ENCODE measurements around the gene ULK3. TPM values are rescaled to one million over a fixed set of nuclear protein-coding genes. Genes with fewer than 3 reads are reported as not detected.
A peak's percentile ranks its signal among the peaks of the same experiment; 100 is the strongest.

ULK3 gene, protein sequence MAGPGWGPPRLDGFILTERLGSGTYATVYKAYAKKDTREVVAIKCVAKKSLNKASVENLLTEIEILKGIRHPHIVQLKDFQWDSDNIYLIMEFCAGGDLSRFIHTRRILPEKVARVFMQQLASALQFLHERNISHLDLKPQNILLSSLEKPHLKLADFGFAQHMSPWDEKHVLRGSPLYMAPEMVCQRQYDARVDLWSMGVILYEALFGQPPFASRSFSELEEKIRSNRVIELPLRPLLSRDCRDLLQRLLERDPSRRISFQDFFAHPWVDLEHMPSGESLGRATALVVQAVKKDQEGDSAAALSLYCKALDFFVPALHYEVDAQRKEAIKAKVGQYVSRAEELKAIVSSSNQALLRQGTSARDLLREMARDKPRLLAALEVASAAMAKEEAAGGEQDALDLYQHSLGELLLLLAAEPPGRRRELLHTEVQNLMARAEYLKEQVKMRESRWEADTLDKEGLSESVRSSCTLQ
- total RNA-seq (10 to 100 TPM; 37.8 to 38.9 TPM), total RNA-seq (32.1 to 156 (median 75.6) reads per million in 172 experiments)
- 67.9 TPM for polyA plus RNA-seq (2013, experiment 1 of 2)
- 72.4 TPM for polyA plus RNA-seq (2013, experiment 2 of 2)

DNA sequence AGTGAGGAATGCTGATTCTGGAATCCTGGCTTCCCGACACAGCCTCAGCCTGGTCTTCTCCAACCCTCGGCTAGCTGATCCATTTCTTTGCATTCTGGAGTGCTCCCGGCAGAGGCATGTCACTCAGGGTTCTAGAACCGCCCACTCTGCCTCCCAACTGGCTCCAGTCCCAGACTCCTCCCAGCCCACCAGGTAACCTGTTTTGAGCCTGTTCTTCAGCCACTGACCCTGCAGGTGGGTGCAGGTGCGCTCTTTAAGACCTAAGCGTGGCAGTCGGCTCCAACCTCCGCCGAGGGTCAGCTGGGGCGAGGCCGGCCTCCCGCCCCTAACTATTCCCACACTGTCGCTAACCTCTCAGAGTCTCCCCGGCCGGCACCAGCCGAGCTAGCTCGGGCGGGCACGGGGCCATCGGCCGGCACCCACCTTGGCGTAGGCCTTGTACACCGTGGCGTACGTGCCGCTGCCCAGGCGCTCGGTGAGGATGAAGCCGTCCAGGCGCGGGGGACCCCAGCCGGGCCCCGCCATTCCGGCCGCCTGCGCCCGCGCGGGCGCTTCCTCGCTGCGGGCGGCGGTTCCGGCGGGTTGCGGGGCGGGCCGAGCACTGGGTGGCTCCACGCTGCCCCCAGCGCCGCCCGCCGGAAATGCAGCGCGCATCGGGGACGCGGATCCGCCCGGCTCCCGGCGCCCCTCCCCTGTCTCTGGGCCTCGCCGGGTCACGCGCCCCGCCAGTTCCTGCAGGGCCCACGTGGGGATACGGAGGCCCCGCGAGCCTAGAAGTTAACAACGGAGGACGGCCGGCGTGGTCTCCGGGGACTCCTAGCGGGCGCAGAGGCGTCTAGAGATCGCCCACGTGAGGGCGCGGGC lies at the start of gene ULK3:
ULK3 (minus strand) TSS at position 576 of the 864 bp plus-strand sequence; CDS start at position 525, 51 bp downstream.
- Mint-ChIP-seq H3K4me3 (peak within 1 kb of the TSS; percentile 93), H3K9me3 (no peaks in the 10 kb centered on the region), H3K4me1 (ENCODE audit: low read depth) (peaks cover 56% of the 10 kb centered on the region), H3K27me3 (no peaks in the 10 kb centered on the region), H3K27ac (peak within 1 kb of the TSS; percentile 86), H3K36me3 (ENCODE audit: low read depth) (peaks cover 44% of the 10 kb centered on the region)
- DNase-seq (peak; percentile 84 to 97 (median 92)), ATAC-seq (ENCODE audit: poor library complexity) (peak; percentile 91)
- TF ChIP-seq, protein P1, sequence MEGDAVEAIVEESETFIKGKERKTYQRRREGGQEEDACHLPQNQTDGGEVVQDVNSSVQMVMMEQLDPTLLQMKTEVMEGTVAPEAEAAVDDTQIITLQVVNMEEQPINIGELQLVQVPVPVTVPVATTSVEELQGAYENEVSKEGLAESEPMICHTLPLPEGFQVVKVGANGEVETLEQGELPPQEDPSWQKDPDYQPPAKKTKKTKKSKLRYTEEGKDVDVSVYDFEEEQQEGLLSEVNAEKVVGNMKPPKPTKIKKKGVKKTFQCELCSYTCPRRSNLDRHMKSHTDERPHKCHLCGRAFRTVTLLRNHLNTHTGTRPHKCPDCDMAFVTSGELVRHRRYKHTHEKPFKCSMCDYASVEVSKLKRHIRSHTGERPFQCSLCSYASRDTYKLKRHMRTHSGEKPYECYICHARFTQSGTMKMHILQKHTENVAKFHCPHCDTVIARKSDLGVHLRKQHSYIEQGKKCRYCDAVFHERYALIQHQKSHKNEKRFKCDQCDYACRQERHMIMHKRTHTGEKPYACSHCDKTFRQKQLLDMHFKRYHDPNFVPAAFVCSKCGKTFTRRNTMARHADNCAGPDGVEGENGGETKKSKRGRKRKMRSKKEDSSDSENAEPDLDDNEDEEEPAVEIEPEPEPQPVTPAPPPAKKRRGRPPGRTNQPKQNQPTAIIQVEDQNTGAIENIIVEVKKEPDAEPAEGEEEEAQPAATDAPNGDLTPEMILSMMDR (IDR thresholded peaks at IDR 0.05), result peak; percentile 56
- H3K9me3 ChIP-seq (ENCODE audit: control insufficient read depth in 1 of 2, insufficient read depth in 1 of 2, low read length in 2 of 2), result no peaks in the 10 kb centered on the region
- ChIA-PET CTCF (interaction anchor here (1.2 to 2.5 kb wide), 9 partner anchors 27 to 67 kb away, joined by 3 to 12 read pairs (median 6); partner anchors contain the start of gene FAM219B), POLR2A (interaction anchor here (0.8 to 2.5 kb wide), 12 partner anchors 25 to 64 kb away, joined by 3 to 13 read pairs (median 6); partner anchors contain the start of genes FAM219B, MPI and SCAMP2)
- intact Hi-C loops (cut with DNase I, micrococcal nuclease), result loop anchor here (1.0 to 10.0 kb wide), 11 partner anchors 30 to 359 kb away; partner anchors contain the start of genes MPI (in 2 of the 2), SCAMP2 (in 2 of the 2), ARID3B (in 1 of the 2) and C15orf39 (in 1 of the 2)
- no peaks in the 10 kb centered on the region for H3K27me3 ChIP-seq (ENCODE audit: control insufficient read depth in 1 of 2, insufficient read depth in 2 of 2, low read length in 2 of 2)
- H3K4me1 ChIP-seq (ENCODE audit: insufficient read depth, low read length), result peaks cover 61% of the 10 kb centered on the region
- H3K36me3 ChIP-seq (ENCODE audit: insufficient read depth, low read length), result peaks cover 33% of the 10 kb centered on the region
- H3K27ac ChIP-seq (ENCODE audit: low read depth in 1 of 2, low read length in 2 of 2), result peak within 1 kb of the TSS; percentile 69 to 82
- peak within 1 kb of the TSS; percentile 95 for H3K4me3 ChIP-seq (ENCODE audit: low read length)

DNA sequence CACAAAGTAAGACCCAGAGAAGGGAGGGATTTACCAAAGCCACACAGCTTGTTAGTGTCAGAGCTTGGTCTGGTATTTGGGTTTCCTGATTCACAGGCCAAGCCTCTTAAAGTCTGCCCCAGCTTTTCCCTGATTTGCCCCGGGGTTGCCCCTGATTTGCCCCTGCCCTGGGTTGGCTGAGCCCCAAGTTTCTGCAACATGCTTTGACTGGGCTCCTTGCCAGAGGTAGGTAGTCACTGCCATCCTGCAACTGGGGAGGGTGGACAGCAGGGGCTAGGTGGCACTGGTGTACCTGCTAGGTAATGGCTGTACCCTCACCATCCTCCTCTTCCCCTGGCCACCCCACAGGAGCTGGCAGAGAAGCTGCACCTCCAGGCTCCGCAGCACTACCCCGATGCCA lies 49.4 kb upstream of the ULK3 start:
- ATAC-seq (ENCODE audit: poor library complexity), result no peak
- intact Hi-C loops (cut with DNase I, micrococcal nuclease), result loop anchor here (5.0 kb wide), 2 partner anchors 45 to 50 kb away; partner anchors contain the start of genes COX5A (in 1 of the 2) and ULK3 (in 1 of the 2)
- peak overlapping the region; percentile 86 for H3K27ac Mint-ChIP-seq
- H3K4me3 Mint-ChIP-seq, result peak overlapping the region; percentile 27
- Histone ChIP-seq H3K4me1 (ENCODE audit: insufficient read depth, low read length) (peaks cover 66% of the 10 kb centered on the region), H3K27me3 (ENCODE audit: control insufficient read depth in 1 of 2, insufficient read depth in 2 of 2, low read length in 2 of 2) (no peaks in the 10 kb centered on the region), H3K27ac (ENCODE audit: low read depth in 1 of 2, low read length in 2 of 2) (peak overlapping the region in 1 of 2 donors; percentile 75), H3K4me3 (ENCODE audit: low read length) (no peak overlapping the region), H3K36me3 (ENCODE audit: insufficient read depth, low read length) (peaks cover 32% of the 10 kb centered on the region), H3K9me3 (ENCODE audit: control insufficient read depth in 1 of 2, insufficient read depth in 1 of 2, low read length in 2 of 2) (no peaks in the 10 kb centered on the region)
- POLR2A ChIA-PET, result interaction anchor here (1.5 to 2.6 kb wide), 2 partner anchors 9 to 14 kb away, joined by 4 to 21 read pairs; partner anchors contain the start of gene FAM219B
- H3K36me3 Mint-ChIP-seq (ENCODE audit: low read depth), result peaks cover 32% of the 10 kb centered on the region
- peaks cover 43% of the 10 kb centered on the region for H3K4me1 Mint-ChIP-seq (ENCODE audit: low read depth)
- no peaks in the 10 kb centered on the region for H3K9me3 Mint-ChIP-seq
- TF ChIP-seq, protein P1 (IDR thresholded peaks at IDR 0.05), result no peak
- CTCF ChIA-PET, result no interaction called here
- H3K27me3 Mint-ChIP-seq, result no peaks in the 10 kb centered on the region
- peak in 1 of 14 experiments; percentile 43 for DNase-seq

DNA sequence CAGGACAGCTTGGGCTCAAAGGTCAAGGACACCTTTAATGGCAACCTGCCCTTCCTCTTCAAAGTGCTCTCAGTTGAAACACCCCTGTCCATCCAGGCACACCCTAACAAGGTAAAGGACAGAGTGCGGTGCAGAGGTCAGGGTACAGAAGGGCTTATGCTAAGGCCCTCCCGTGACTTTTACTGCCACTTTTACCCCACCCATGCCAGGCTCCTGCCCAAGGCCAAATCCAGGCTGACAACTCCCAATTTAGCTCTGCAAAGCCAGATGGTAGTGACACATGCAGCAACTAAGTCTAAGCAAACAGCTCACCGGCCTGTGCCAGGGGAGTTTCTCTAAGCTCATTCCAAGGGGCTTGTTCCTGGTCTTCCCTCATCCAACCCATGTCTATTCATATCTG lies 48.5 kb upstream of the ULK3 start:
- DNase-seq (no peak), ATAC-seq (ENCODE audit: poor library complexity) (no peak)
- Mint-ChIP-seq H3K9me3 (no peaks in the 10 kb centered on the region), H3K36me3 (ENCODE audit: low read depth) (peaks cover 27% of the 10 kb centered on the region), H3K27me3 (no peaks in the 10 kb centered on the region), H3K4me3 (peak overlapping the region; percentile 45), H3K4me1 (ENCODE audit: low read depth) (peaks cover 43% of the 10 kb centered on the region), H3K27ac (peak overlapping the region; percentile 86)
- CTCF ChIA-PET, result no interaction called here
- H3K36me3 ChIP-seq (ENCODE audit: insufficient read depth, low read length), result peaks cover 24% of the 10 kb centered on the region
- TF ChIP-seq, protein P1 (IDR thresholded peaks at IDR 0.05), result no peak
- no peaks in the 10 kb centered on the region for H3K9me3 ChIP-seq (ENCODE audit: control insufficient read depth in 1 of 2, insufficient read depth in 1 of 2, low read length in 2 of 2)
- H3K4me3 ChIP-seq (ENCODE audit: low read length), result no peak overlapping the region
- no peak overlapping the region for H3K27ac ChIP-seq (ENCODE audit: low read depth in 1 of 2, low read length in 2 of 2)
- intact Hi-C loops (cut with DNase I, micrococcal nuclease), result loop anchor here (2.0 to 5.0 kb wide), 3 partner anchors 46 to 49 kb away; partner anchors contain the start of genes ULK3 (in 2 of the 2) and COX5A (in 1 of the 2)
- H3K4me1 ChIP-seq (ENCODE audit: insufficient read depth, low read length), result peaks cover 61% of the 10 kb centered on the region
- POLR2A ChIA-PET, result interaction anchor here (1.5 kb wide), 1 partner anchor 10 kb away, joined by 4 read pairs; no protein-coding TSS in a partner anchor
- H3K27me3 ChIP-seq (ENCODE audit: control insufficient read depth in 1 of 2, insufficient read depth in 2 of 2, low read length in 2 of 2), result no peaks in the 10 kb centered on the region

All from CD4-positive, alpha-beta T cell (primary cell).